ENCODE measurements around the gene PIGV.

The PIGV gene

GRCh38 chr1:26827106-26827604 is 39.4 kb downstream of the PIGV start:
- no peak for DNase-seq (ENCODE audit: low read depth)
- TF ChIP-seq MYC (IDR thresholded peaks at IDR 0.05; ENCODE audit: low read depth, low read length), result no peak
- TF ChIP-seq CTCF (IDR thresholded peaks at IDR 0.05; ENCODE audit: low read depth, low read length), result no peak
- no peak for TF ChIP-seq MAX (IDR thresholded peaks at IDR 0.05; ENCODE audit: low read depth, low read length)
- TF ChIP-seq POLR2A (IDR thresholded peaks at IDR 0.05; ENCODE audit: extremely low read depth, insufficient read length), result no peak
- peak overlapping the region; percentile 59 for H3K4me3 ChIP-seq (ENCODE audit: low read depth, low read length)

GRCh38 chr1:26827663-26828062 is 39.9 kb downstream of the PIGV start:
- TF ChIP-seq MYC (IDR thresholded peaks at IDR 0.05; ENCODE audit: low read depth, low read length) (no peak), POLR2A (IDR thresholded peaks at IDR 0.05; ENCODE audit: extremely low read depth, insufficient read length) (no peak), CTCF (IDR thresholded peaks at IDR 0.05; ENCODE audit: low read depth, low read length) (no peak), MAX (IDR thresholded peaks at IDR 0.05; ENCODE audit: low read depth, low read length) (no peak)
- peak overlapping the region; percentile 59 for H3K4me3 ChIP-seq (ENCODE audit: low read depth, low read length)
- DNase-seq (ENCODE audit: low read depth), result no peak

- H3K4me3 ChIP-seq (ENCODE audit: low read depth, low read length), result peak overlapping the region; percentile 7
- TF ChIP-seq MAX (IDR thresholded peaks at IDR 0.05; ENCODE audit: low read depth, low read length) (peak; percentile 6; the same call in 1 of the 2 replicates), POLR2A (IDR thresholded peaks at IDR 0.05; ENCODE audit: extremely low read depth, insufficient read length) (no peak), MYC (IDR thresholded peaks at IDR 0.05; ENCODE audit: low read depth, low read length) (no peak), CTCF (IDR thresholded peaks at IDR 0.05; ENCODE audit: low read depth, low read length) (no peak)
- DNase-seq (ENCODE audit: low read depth), result peak; percentile 48
Observed at GRCh38 chr1:26828411-26828991, 40.8 kb downstream of the PIGV start.

GRCh38 chr1:26829184-26829911 is 41.6 kb downstream of the PIGV start:
- no peak for TF ChIP-seq MYC (IDR thresholded peaks at IDR 0.05; ENCODE audit: low read depth, low read length)
- TF ChIP-seq MAX (IDR thresholded peaks at IDR 0.05; ENCODE audit: low read depth, low read length), result no peak
- TF ChIP-seq CTCF (IDR thresholded peaks at IDR 0.05; ENCODE audit: low read depth, low read length), result no peak
- TF ChIP-seq POLR2A (IDR thresholded peaks at IDR 0.05; ENCODE audit: extremely low read depth, insufficient read length), result no peak
- DNase-seq (ENCODE audit: low read depth), result no peak
- no peak overlapping the region for H3K4me3 ChIP-seq (ENCODE audit: low read depth, low read length)

GRCh38 chr1:26831059-26831458 is 43.3 kb downstream of the PIGV start:
- TF ChIP-seq CTCF (IDR thresholded peaks at IDR 0.05; ENCODE audit: low read depth, low read length) (no peak), MAX (IDR thresholded peaks at IDR 0.05; ENCODE audit: low read depth, low read length) (no peak), MYC (IDR thresholded peaks at IDR 0.05; ENCODE audit: low read depth, low read length) (no peak), POLR2A (IDR thresholded peaks at IDR 0.05; ENCODE audit: extremely low read depth, insufficient read length) (no peak)
- no peak overlapping the region for H3K4me3 ChIP-seq (ENCODE audit: low read depth, low read length)

More at GRCh38 chr1:26831059-26831458, 43.3 kb downstream of the PIGV start:
- no peak for DNase-seq (ENCODE audit: low read depth)
